ENCODE results near the gene UBE4A.
A peak's percentile ranks its signal among the peaks of the same experiment; 100 is the strongest.

The UBE4A gene

GRCh38 chr11:118359295-118359958 is at the start of gene UBE4A:
TSS of gene UBE4A (plus strand) at chr11:118359600. CDS start at chr11:118365081, 5,481 bp downstream.
- peak; percentile 94 for DNase-seq

GRCh38 chr11:118310271-118310670 is 49.1 kb upstream of the UBE4A start:
- DNase-seq: no peak

GRCh38 chr11:118310781-118311485 is 48.5 kb upstream of the UBE4A start:
- DNase-seq: no peak

GRCh38 chr11:118311518-118311917 is 47.9 kb upstream of the UBE4A start:
- DNase-seq: no peak

- DNase-seq: no peak
Measured at GRCh38 chr11:118312328-118312727, 47.1 kb upstream of the UBE4A start.

- no peak for DNase-seq
Measured at GRCh38 chr11:118313242-118313641, 46.2 kb upstream of the UBE4A start.

GRCh38 chr11:118314988-118315411 is 44.4 kb upstream of the UBE4A start:
- no peak for DNase-seq

GRCh38 chr11:118318124-118318523 is 41.3 kb upstream of the UBE4A start:
- no peak for DNase-seq

GRCh38 chr11:118318581-118319336 is 40.6 kb upstream of the UBE4A start:
- DNase-seq: no peak

GRCh38 chr11:118319337-118319707 is 40.1 kb upstream of the UBE4A start:
- DNase-seq: no peak

- no peak for DNase-seq
Measured at GRCh38 chr11:118320515-118320914, 38.9 kb upstream of the UBE4A start.

GRCh38 chr11:118321386-118322082 is 37.9 kb upstream of the UBE4A start:
- DNase-seq: no peak

GRCh38 chr11:118322721-118323120 is 36.7 kb upstream of the UBE4A start:
- no peak for DNase-seq

- DNase-seq: no peak
Measured at GRCh38 chr11:118325283-118325682, 34.1 kb upstream of the UBE4A start.

GRCh38 chr11:118328745-118329144 is 30.7 kb upstream of the UBE4A start:
- DNase-seq: no peak

- no peak for DNase-seq
Measured at GRCh38 chr11:118334745-118335144, 24.7 kb upstream of the UBE4A start.

GRCh38 chr11:118338637-118339061 is 20.8 kb upstream of the UBE4A start:
- DNase-seq: no peak

GRCh38 chr11:118339281-118339961 is 20.0 kb upstream of the UBE4A start:
- no peak for DNase-seq

GRCh38 chr11:118340449-118340848 is 19.0 kb upstream of the UBE4A start:
- no peak for DNase-seq

- no peak for DNase-seq
Measured at GRCh38 chr11:118341261-118341660, 18.1 kb upstream of the UBE4A start.

- no peak for DNase-seq
Measured at GRCh38 chr11:118341815-118342489, 17.4 kb upstream of the UBE4A start.
